OCI-LY3 (cell line): Measurements from ENCODE around the gene EOGT.

ENCODE experiments used
- H2AFZ ChIP-seq: fragments of 200-600, 300-600 bp; shearing (Covaris generic); 2 replicates; pipeline ENCODE4 v1.6.0; 2014; ENCODE audit warnings: antibody characterized with exemption, low read depth, low read length
- H3K27ac ChIP-seq: fragments of 200-600, 300-600 bp; sonication (generic); 2 replicates; pipeline ENCODE4 v1.5.1; 2014; ENCODE audit warnings: mild to moderate bottlenecking, low read length, moderate library complexity, mixed read lengths
- H3K27me3 ChIP-seq: fragments of 200-600, 300-600 bp; sonication (generic); 2 replicates; pipeline ENCODE4 v1.6.1; 2014; ENCODE audit warnings: low read depth, low read length, mixed read lengths
- H3K36me3 ChIP-seq: fragments of 200-600, 300-600 bp; sonication (generic); replicated peaks from 2 replicates; pipeline ENCODE3; 2014; ENCODE audit warnings: low read depth, low read length, mixed read lengths
- H3K4me1 ChIP-seq: fragments of 300-600, 200-600 bp; sonication (generic); 2 replicates; pipeline ENCODE4 v1.6.1; 2014; ENCODE audit warnings: low read length, mixed read lengths
- H3K4me2 ChIP-seq: fragments of 200-600, 300-600 bp; sonication (generic); 2 replicates; pipeline ENCODE4 v1.6.1; 2014; ENCODE audit warnings: low read length, mixed read lengths
- H3K4me3 ChIP-seq: fragments of 300-600, 200-600 bp; sonication (generic); 2 replicates; pipeline ENCODE4 v1.5.1; 2014; ENCODE audit warnings: antibody characterized with exemption, mild to moderate bottlenecking, low read length, moderate library complexity
- H3K79me2 ChIP-seq: fragments of 300-600, 200-600 bp; shearing (Covaris generic); 2 replicates; pipeline ENCODE4 v1.6.1; 2014; ENCODE audit warnings: mild to moderate bottlenecking, low read length, mixed read lengths
- H3K9ac ChIP-seq: fragments of 300-600, 200-600 bp; shearing (Covaris generic); 2 replicates; pipeline ENCODE4 v1.6.0; 2014; ENCODE audit warnings: mild to moderate bottlenecking, low read length, moderate library complexity
- H3K9me3 ChIP-seq: fragments of 200-600, 300-600 bp; shearing (Covaris generic); 2 replicates; pipeline ENCODE4 v1.6.1; 2014; ENCODE audit warnings: low read length, mixed read lengths; ENCODE audit not compliant: insufficient read depth
- H4K20me1 ChIP-seq: fragments of 200-600, 300-600 bp; sonication (generic); 2 replicates; pipeline ENCODE4 v1.6.1; 2016; ENCODE audit warnings: low read length, mixed read lengths; ENCODE audit not compliant: insufficient read depth
- EZH2phosphoT487 ChIP-seq: fragments of 200-600 bp; shearing (Covaris generic); IDR thresholded peaks from 2 replicates; pipeline ENCODE4 v1.6.1; 2018; ENCODE audit warnings: antibody characterized with exemption, mixed run types, low read depth
- TF ChIP-seq, protein P1 (sequence below): fragments of 200-600, 300-600 bp; sonication (generic); IDR thresholded peaks from 2 replicates; pipeline ENCODE4 v1.5.1; 2014; ENCODE audit warnings: antibody characterized with exemption, low read length, low read depth

The EOGT gene

DNA sequence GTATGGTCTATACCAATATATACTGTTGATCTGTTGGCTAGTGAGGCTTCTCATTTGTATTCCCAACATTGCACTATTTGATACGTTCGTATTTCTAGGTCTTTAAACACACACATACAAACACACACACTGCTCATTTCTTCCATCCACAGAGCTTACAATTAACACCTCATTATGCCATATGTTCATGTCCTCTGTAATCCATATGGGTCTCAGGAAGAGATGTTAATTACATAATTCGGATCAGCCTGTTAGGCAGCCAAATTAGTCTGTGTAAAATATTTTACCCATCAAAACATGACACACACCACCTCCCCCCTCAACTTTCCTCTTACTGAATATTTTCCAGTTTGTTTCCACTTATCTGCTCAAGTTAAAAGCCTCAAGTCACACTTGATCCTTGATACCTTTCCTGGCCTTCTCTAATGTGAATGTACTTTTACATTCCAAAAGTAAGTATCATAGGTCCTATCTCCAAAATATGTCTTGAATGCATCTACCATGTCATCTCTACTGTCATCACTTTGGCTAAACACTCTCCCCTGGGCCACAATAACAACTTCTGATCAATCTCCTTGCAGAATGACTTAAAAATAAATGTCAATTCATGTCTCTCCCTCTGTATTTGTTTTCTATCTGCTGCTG, 28.2 kb downstream of the EOGT start:
- H3K4me2 ChIP-seq: no peak overlapping the region
- TF ChIP-seq, protein P1, sequence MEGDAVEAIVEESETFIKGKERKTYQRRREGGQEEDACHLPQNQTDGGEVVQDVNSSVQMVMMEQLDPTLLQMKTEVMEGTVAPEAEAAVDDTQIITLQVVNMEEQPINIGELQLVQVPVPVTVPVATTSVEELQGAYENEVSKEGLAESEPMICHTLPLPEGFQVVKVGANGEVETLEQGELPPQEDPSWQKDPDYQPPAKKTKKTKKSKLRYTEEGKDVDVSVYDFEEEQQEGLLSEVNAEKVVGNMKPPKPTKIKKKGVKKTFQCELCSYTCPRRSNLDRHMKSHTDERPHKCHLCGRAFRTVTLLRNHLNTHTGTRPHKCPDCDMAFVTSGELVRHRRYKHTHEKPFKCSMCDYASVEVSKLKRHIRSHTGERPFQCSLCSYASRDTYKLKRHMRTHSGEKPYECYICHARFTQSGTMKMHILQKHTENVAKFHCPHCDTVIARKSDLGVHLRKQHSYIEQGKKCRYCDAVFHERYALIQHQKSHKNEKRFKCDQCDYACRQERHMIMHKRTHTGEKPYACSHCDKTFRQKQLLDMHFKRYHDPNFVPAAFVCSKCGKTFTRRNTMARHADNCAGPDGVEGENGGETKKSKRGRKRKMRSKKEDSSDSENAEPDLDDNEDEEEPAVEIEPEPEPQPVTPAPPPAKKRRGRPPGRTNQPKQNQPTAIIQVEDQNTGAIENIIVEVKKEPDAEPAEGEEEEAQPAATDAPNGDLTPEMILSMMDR: no peak
- no peak for TF ChIP-seq EZH2phosphoT487
- H3K79me2 ChIP-seq: no peaks in the 10 kb centered on the region
- no peaks in the 10 kb centered on the region for H4K20me1 ChIP-seq
- H3K9ac ChIP-seq: no peak overlapping the region
- H3K27me3 ChIP-seq: no peaks in the 10 kb centered on the region
- no peaks in the 10 kb centered on the region for H3K4me1 ChIP-seq
- no peak overlapping the region for H2AFZ ChIP-seq
- H3K27ac ChIP-seq: no peak overlapping the region
- no peaks in the 10 kb centered on the region for H3K9me3 ChIP-seq
- no peak overlapping the region for H3K4me3 ChIP-seq
- peaks cover 49% of the 10 kb centered on the region for H3K36me3 ChIP-seq

DNA sequence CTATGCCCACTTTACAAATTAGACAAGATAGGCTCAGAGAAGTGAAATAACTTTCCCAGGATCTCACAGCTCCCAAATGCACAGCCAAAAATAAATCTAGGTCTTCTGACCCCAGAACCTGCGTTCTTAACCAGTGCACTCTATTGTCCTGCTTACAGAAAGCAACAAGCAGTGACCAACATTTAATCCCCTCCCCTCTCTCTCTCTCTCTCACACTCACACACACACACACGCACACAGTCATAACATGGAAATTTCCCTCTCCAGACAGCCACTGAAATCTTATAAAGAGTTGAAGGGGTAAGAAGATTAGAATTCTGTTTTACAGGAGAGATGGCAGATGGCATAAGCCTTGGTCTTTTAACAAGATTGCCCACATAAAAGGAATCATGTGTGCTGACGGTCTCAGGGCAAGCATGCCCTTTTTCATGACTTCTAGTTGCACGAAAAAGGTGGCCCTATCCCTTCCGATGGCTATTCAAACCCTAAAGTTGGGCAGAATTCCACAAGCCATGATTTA, 29.4 kb downstream of the EOGT start:
- Histone ChIP-seq H3K9me3 (no peaks in the 10 kb centered on the region), H3K4me2 (no peak overlapping the region), H3K36me3 (peaks cover 50% of the 10 kb centered on the region), H3K9ac (no peak overlapping the region), H3K27ac (no peak overlapping the region), H3K79me2 (no peaks in the 10 kb centered on the region), H2AFZ (no peak overlapping the region), H3K27me3 (no peaks in the 10 kb centered on the region), H3K4me3 (no peak overlapping the region), H4K20me1 (no peaks in the 10 kb centered on the region), H3K4me1 (no peaks in the 10 kb centered on the region)
- TF ChIP-seq, protein P1: no peak
- no peak for TF ChIP-seq EZH2phosphoT487

DNA sequence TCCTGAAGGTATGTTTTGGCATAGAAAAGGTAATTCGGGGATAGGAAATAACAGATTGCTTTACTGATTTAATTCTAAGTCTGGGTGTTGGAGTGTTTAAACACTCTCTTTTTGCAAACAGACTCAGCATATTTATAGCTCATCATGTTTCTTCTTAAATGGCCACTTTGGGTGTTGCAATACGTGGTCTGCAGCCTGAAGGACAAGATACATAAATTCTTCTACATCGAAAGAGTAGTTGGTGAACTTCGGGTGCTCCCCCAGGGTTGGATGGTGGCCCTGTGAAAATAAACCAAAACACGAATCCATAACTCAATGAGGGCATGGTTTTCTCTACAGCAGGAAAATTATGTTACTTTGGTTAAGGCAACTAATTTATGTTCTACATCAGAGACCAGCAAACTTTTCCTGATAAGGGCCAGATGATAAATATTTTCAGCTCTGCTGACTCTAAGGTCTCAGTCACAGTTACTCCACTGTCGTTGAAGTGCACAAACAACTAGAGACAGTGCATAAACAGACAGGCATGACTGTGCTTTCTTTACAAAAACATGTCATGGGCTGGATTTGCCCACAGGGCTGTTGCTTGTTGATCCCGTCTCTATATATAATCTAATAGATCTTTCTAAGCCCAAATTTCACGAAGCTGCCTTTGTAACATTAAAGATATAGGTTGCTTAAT, 35.9 kb downstream of the EOGT start:
- no peak overlapping the region for H3K4me2 ChIP-seq
- no peaks in the 10 kb centered on the region for H3K27me3 ChIP-seq
- no peak overlapping the region for H3K9ac ChIP-seq
- no peaks in the 10 kb centered on the region for H4K20me1 ChIP-seq
- TF ChIP-seq, protein P1: no peak
- TF ChIP-seq EZH2phosphoT487: no peak
- H3K4me3 ChIP-seq: no peak overlapping the region
- H3K9me3 ChIP-seq: no peaks in the 10 kb centered on the region
- H3K36me3 ChIP-seq: peaks cover 13% of the 10 kb centered on the region
- no peak overlapping the region for H2AFZ ChIP-seq
- H3K27ac ChIP-seq: no peak overlapping the region
- no peaks in the 10 kb centered on the region for H3K79me2 ChIP-seq
- no peaks in the 10 kb centered on the region for H3K4me1 ChIP-seq

DNA sequence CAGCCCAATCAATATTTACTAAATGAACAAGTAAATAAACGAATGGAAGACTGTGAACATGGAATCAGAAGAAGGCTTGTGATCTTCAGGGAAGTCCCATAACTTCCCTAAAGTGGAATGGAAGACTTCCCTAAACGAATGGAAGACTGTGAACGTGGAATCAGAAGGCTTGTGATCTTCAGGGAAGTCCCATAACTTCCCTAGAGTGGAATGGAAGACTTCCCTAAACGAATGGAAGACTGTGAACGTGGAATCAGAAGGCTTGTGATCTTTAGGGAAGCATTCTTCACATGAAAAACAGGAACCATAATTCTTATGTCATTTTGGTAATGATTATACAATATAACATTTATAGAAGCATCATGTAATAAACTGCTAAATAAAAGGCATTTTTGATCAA, 38.8 kb downstream of the EOGT start:
- Histone ChIP-seq H3K79me2 (no peaks in the 10 kb centered on the region), H3K9ac (no peak overlapping the region), H3K4me3 (no peak overlapping the region), H3K9me3 (no peaks in the 10 kb centered on the region), H3K36me3 (peaks cover 6% of the 10 kb centered on the region), H2AFZ (no peak overlapping the region), H3K4me2 (no peak overlapping the region), H3K27ac (no peak overlapping the region), H3K27me3 (peaks cover 11% of the 10 kb centered on the region), H3K4me1 (no peaks in the 10 kb centered on the region), H4K20me1 (no peaks in the 10 kb centered on the region)
- TF ChIP-seq, protein P1: no peak
- no peak for TF ChIP-seq EZH2phosphoT487
